Caco-2 (cell line): ENCODE data around the gene ERFE. TPM values are rescaled to one million over a fixed set of nuclear protein-coding genes. Genes with fewer than 3 reads are reported as not detected.

Experiments used
- BruUV-seq: library from RNA; stranded (reverse); fragments of 400-500 nt; replicated peaks from 2 replicates; lab custom pipeline; 2021; lab: Mats Ljungman, UMichigan
- CTCF ChIA-PET: fragments of 300-600 bp; sonication (Branson Sonifier 250); formaldehyde crosslinking; loops from one replicate; lab custom pipeline; 2022; ENCODE audit warnings: antibody characterized with exemption; lab: Charles Lee
- POLR2A ChIA-PET: fragments of 300-600 bp; sonication (Branson Sonifier 250); formaldehyde crosslinking; loops from one replicate; lab custom pipeline; 2022; ENCODE audit warnings: antibody characterized with exemption; lab: Charles Lee
- DNase-seq, 2 experiments: peaks; one replicate each; pipeline versions ENCODE4 v3.0.0 to v3.0.0-alpha.2; 2020 to 2022
- H3K27me3 ChIP-seq: replicated peaks from 2 replicates; pipeline ENCODE4 v1.6.0; 2011; ENCODE audit warnings: low read length; ENCODE audit not compliant: control insufficient read depth, insufficient read depth
- H3K36me3 ChIP-seq: 2 replicates; pipeline ENCODE4 v1.5.1; 2011; ENCODE audit warnings: low read length; ENCODE audit not compliant: control insufficient read depth, insufficient read depth
- H3K4me1 ChIP-seq: fragments of 250-450 bp; sonication (Bioruptor Pico); 2 replicates; pipeline ENCODE4 v1.5.1; 2020; ENCODE audit warnings: mild to moderate bottlenecking
- H3K4me3 ChIP-seq: 2 replicates; pipeline ENCODE4 v1.5.1; 2011; ENCODE audit warnings: low read depth, mild to moderate bottlenecking, control low read depth, low read length
- H3K9me3 ChIP-seq: fragments of 250-450 bp; sonication (Bioruptor Pico); 2 replicates; pipeline ENCODE4 v1.5.1; 2020; ENCODE audit warnings: mild to moderate bottlenecking, moderate library complexity
- H3K27ac Mint-ChIP-seq: one replicate; pipeline ENCODE4 v1.8.0; 2022; ENCODE audit warnings: mixed read lengths; ENCODE audit not compliant: unreplicated experiment
- H3K27me3 Mint-ChIP-seq: one replicate; pipeline ENCODE4 v1.8.0; 2022; ENCODE audit warnings: mixed read lengths; ENCODE audit not compliant: insufficient read depth, unreplicated experiment
- H3K36me3 Mint-ChIP-seq: one replicate; pipeline ENCODE4 v1.8.0; 2022; ENCODE audit warnings: mild to moderate bottlenecking, mixed read lengths; ENCODE audit not compliant: insufficient read depth, unreplicated experiment
- H3K4me1 Mint-ChIP-seq: one replicate; pipeline ENCODE4 v1.8.0; 2022; ENCODE audit warnings: low read depth, mixed read lengths; ENCODE audit not compliant: unreplicated experiment
- H3K4me3 Mint-ChIP-seq: one replicate; pipeline ENCODE4 v1.8.0; 2022; ENCODE audit warnings: mild to moderate bottlenecking, moderate library complexity, mixed read lengths; ENCODE audit not compliant: unreplicated experiment
- H3K9me3 Mint-ChIP-seq: one replicate; pipeline ENCODE4 v1.8.0; 2022; ENCODE audit warnings: mixed read lengths; ENCODE audit not compliant: unreplicated experiment
- intact Hi-C: fragments of 100-400 bp; cut with micrococcal nuclease; formaldehyde crosslinking; loops from one replicate; pipeline ENCODE4 v1.10.0; 2022; ENCODE audit not compliant: unreplicated experiment
- total RNA-seq: library from RNA; stranded (reverse); gene quantifications from 2 replicates; pipeline ENCODE4 v1.2.3, GENCODE V29; 2022
- TF ChIP-seq, protein P1 (sequence below), 2 experiments: fragments of 200-600 bp in 1 of 2; IDR thresholded peaks; 1 replicate in 1 of 2; 2 replicates in 1 of 2; pipeline versions ENCODE4 v1.5.1 to v1.8.0; 2011 to 2022; ENCODE audit warnings: antibody characterized with exemption in 1 of 2, control low read depth in 1 of 2, inconsistent platforms in 1 of 2, low read depth in 1 of 2, low read length in 1 of 2, mild to moderate bottlenecking in 1 of 2, moderate library complexity in 1 of 2; ENCODE audit not compliant: insufficient read depth in 1 of 2, severe bottlenecking in 1 of 2, unreplicated experiment in 1 of 2

ERFE gene
- total RNA-seq, 1 experiment from 2014 or later, result 1.4 TPM

DNA sequence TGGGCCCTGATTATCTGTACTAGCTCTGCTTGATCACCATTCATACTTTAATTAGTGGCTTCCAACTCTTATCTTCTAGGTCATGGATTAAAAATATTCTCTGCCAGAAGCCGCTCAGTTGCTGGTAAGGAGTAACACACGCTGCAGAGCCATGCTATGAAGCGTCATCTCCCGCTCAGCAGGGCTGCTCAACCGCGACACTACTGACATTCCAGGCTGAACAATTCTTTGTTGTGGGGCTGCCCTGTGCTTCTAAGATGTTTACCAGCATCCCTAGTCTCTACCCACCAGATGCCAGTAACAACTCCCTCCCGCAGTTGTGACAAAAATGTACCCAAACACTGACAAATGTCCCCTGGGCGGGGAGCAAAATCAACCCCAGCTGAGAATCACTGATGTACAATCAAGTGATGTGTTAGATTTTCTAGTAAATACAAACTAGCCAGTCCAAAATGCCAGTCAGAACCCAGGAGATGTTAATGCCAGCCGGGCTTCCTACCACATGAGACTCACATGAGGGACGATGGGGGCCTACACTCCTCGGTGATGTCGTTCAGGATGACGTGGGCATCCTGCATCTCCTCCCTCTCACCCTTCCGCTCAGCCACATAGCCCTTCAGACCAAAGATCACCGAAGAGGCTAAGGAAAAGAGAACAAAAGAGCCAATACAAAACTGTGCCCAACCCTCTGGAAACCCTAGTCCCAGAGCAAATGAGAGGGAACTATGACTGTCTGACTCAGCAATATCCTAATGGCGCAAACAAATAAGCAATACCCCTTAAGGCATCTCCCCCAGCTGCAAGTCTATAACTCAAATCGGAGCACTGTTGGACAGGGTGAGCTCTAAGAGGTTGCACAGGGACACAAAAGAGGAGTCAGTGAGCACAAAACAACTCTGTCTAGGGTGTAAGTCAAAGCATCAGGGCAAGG is 29.1 kb downstream of the ERFE start:
- no peaks in the 10 kb centered on the region for H3K36me3 ChIP-seq

DNA sequence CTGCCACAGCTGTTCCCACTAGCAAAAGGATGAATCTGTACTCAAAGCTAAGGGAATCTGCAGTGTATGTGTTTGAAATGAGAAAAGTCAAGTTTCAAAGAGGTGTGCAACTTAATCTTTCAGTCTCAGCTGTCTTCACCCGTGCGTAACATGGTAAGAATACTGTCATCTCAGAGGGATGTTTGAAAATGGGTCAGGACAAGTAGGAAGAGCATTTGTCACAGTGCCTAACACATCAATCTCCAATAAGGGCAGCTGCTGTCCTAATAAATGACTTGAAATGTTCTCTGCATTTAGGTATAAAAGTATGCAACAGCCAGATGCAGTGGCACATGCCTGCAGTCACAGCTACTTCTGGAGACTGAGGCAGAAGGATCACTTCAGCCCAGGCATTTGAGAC is 31.7 kb downstream of the ERFE start:
- Mint-ChIP-seq H3K27ac (no peak overlapping the region), H3K27me3 (no peaks in the 10 kb centered on the region), H3K4me3 (no peak overlapping the region), H3K9me3 (no peaks in the 10 kb centered on the region), H3K4me1 (no peaks in the 10 kb centered on the region), H3K36me3 (peaks cover 68% of the 10 kb centered on the region)
- ChIA-PET CTCF (no interaction called here), POLR2A (no interaction called here)
- no peaks in the 10 kb centered on the region for H3K9me3 ChIP-seq
- no peak for DNase-seq
- H3K27me3 ChIP-seq, result no peaks in the 10 kb centered on the region
- TF ChIP-seq, protein P1, sequence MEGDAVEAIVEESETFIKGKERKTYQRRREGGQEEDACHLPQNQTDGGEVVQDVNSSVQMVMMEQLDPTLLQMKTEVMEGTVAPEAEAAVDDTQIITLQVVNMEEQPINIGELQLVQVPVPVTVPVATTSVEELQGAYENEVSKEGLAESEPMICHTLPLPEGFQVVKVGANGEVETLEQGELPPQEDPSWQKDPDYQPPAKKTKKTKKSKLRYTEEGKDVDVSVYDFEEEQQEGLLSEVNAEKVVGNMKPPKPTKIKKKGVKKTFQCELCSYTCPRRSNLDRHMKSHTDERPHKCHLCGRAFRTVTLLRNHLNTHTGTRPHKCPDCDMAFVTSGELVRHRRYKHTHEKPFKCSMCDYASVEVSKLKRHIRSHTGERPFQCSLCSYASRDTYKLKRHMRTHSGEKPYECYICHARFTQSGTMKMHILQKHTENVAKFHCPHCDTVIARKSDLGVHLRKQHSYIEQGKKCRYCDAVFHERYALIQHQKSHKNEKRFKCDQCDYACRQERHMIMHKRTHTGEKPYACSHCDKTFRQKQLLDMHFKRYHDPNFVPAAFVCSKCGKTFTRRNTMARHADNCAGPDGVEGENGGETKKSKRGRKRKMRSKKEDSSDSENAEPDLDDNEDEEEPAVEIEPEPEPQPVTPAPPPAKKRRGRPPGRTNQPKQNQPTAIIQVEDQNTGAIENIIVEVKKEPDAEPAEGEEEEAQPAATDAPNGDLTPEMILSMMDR (IDR thresholded peaks at IDR 0.05; ENCODE audit: insufficient read depth in 1 of 2, low read depth in 1 of 2, low read length in 1 of 2, severe bottlenecking in 1 of 2, unreplicated experiment in 1 of 2), result no peak
- BruUV-seq, result no TSS peak
- no peak overlapping the region for H3K4me3 ChIP-seq
- H3K4me1 ChIP-seq, result no peaks in the 10 kb centered on the region
- intact Hi-C loops, result no loop called here
- H3K36me3 ChIP-seq, result no peaks in the 10 kb centered on the region

More for the DNA sequence above, 29.1 kb downstream of the ERFE start:
- Mint-ChIP-seq H3K4me3 (no peak overlapping the region), H3K36me3 (peaks cover 89% of the 10 kb centered on the region), H3K27me3 (no peaks in the 10 kb centered on the region), H3K27ac (no peak overlapping the region), H3K9me3 (no peaks in the 10 kb centered on the region), H3K4me1 (no peaks in the 10 kb centered on the region)
- intact Hi-C loops, result no loop called here
- no peak for DNase-seq
- Histone ChIP-seq H3K4me3 (no peak overlapping the region), H3K9me3 (no peaks in the 10 kb centered on the region), H3K4me1 (no peaks in the 10 kb centered on the region), H3K27me3 (no peaks in the 10 kb centered on the region)
- TF ChIP-seq, protein P1 (IDR thresholded peaks at IDR 0.05; ENCODE audit: insufficient read depth in 1 of 2, low read depth in 1 of 2, low read length in 1 of 2, severe bottlenecking in 1 of 2, unreplicated experiment in 1 of 2), result no peak
- BruUV-seq, result no TSS peak
- CTCF ChIA-PET, result no interaction called here
- POLR2A ChIA-PET, result no interaction called here

DNA sequence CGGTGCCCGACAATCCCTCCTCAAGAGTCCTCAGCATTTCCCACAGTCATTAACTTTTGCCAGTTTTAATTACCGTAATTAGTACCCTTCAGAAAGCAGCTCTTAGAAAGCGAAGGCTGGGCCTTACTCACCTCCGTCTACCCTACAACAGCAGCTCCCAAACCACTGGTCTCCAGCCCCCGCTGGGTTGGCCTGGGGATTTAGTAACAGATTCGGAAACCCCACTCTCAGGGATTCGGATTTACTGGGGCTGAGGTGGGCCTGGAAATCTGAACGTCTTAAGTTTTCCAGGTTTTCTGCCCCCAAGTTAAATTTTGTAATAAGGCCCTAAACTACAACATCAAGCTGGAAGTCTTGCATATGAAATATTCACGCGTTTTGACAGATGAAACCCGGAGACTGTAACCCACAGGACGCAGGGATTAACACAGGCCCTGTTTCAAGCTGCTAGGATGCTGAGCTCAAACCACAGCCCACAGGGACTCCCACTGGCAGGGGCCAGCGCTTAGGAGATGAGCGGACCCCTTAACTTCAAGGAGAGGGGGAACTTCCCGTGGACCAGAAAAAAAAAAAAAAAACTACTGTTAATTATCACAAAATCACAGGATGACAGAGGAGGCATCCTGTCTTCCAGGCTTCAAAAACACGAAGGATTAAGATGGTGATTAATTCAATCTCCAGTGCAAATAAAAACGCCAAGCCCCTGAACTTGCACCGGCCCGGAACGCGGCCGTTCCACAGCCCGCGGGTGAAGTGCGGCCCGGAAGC is 43.7 kb downstream of the ERFE start:
- TF ChIP-seq, protein P1 (IDR thresholded peaks at IDR 0.05; ENCODE audit: insufficient read depth in 1 of 2, low read depth in 1 of 2, low read length in 1 of 2, severe bottlenecking in 1 of 2, unreplicated experiment in 1 of 2), result no peak
- ChIA-PET CTCF (interaction anchor here (0.9 kb wide), 1 partner anchor 61 kb away, joined by 3 read pairs; no protein-coding TSS in a partner anchor), POLR2A (interaction anchor here (0.6 to 1.1 kb wide), 2 partner anchors 37 to 142 kb away, joined by 8 to 14 read pairs; partner anchors contain the start of gene SCLY)
- Histone ChIP-seq H3K9me3 (no peaks in the 10 kb centered on the region), H3K4me3 (peak overlapping the region; percentile 64), H3K27me3 (no peaks in the 10 kb centered on the region), H3K4me1 (peaks cover 4% of the 10 kb centered on the region; the same call in 1 of the 2 replicates), H3K36me3 (no peaks in the 10 kb centered on the region)
- BruUV-seq, result TSS peak; percentile 28
- Mint-ChIP-seq H3K27ac (no peak overlapping the region), H3K4me1 (no peaks in the 10 kb centered on the region), H3K4me3 (peak overlapping the region; percentile 74), H3K36me3 (no peaks in the 10 kb centered on the region), H3K9me3 (no peaks in the 10 kb centered on the region), H3K27me3 (no peaks in the 10 kb centered on the region)
- DNase-seq, result no peak
- intact Hi-C loops, result loop anchor here (1.0 kb wide), 1 partner anchor 32 kb away; no protein-coding TSS in a partner anchor
